HepG2 (cell line): ENCODE measurements around the gene DMRT1. TPM values are rescaled to one million over a fixed set of nuclear protein-coding genes. Genes with fewer than 3 reads are reported as not detected.

Experiments
- ATAC-seq: fragments of 200-7000 bp; cut with Tn5 transposase; 3 replicates; pipeline ENCODE4 v1.9.1; 2020; ENCODE audit warnings: mild to moderate bottlenecking, moderate library complexity
- BruUV-seq: library from RNA; stranded (reverse); fragments of 400-500 nt; replicated peaks from 2 replicates; lab custom pipeline; 2021; lab: Mats Ljungman, UMichigan
- CTCF ChIA-PET: fragments of 300-600 bp; formaldehyde crosslinking; extraction: SDS; loops from one replicate; lab custom pipeline; 2021; ENCODE audit warnings: low total read pairs, inconsistent platforms, low intra/inter-chr PET ratio; lab: Yijun Ruan, JAX
- POLR2A ChIA-PET: fragments of 350-600 bp; sonication (Branson Sonifier 250); formaldehyde crosslinking; loops from one replicate; lab custom pipeline; 2020; ENCODE audit warnings: antibody characterized with exemption, inconsistent platforms; lab: Yijun Ruan, JAX
- DNase-seq: peaks from one replicate; pipeline ENCODE4 v3.0.0-alpha.2; 2015; ENCODE audit warnings: low spot score
- FAIRE-seq: peaks from 3 replicates; lab custom pipeline; 2011; peaks lifted over from hg19 to GRCh38; lab: Jason Lieb, UNC
- H2AFZ ChIP-seq: one replicate; pipeline ENCODE4 v1.6.1; 2011; ENCODE audit warnings: low read length, inconsistent platforms
- H3K27ac ChIP-seq: fragments of 300-600 bp; 3 replicates; pipeline ENCODE4 v1.8.0; 2011; ENCODE audit warnings: mixed run types, mild to moderate bottlenecking, mixed read lengths, low read length, inconsistent platforms; ENCODE audit not compliant: insufficient read depth; ENCODE audit errors: extremely low read length
- H3K27me3 ChIP-seq, 2 experiments: fragments of 200-600 bp in 1 of 2; 2 replicates in 1 of 2; 3 replicates in 1 of 2; pipeline versions ENCODE4 v1.6.0 to v1.8.0; 2011; ENCODE audit warnings: low read length in 2 of 2, mild to moderate bottlenecking in 2 of 2, moderate library complexity in 2 of 2, inconsistent platforms in 1 of 2; ENCODE audit not compliant: insufficient read depth in 2 of 2, control insufficient read depth in 1 of 2
- H3K36me3 ChIP-seq, 2 experiments: fragments of 200-600 bp in 1 of 2; replicated peaks in 1 of 2; 2 replicates in 1 of 2; 3 replicates in 1 of 2; pipeline versions ENCODE4 v1.5.1 to v1.8.0; 2011; ENCODE audit warnings: low read length in 2 of 2, inconsistent platforms in 1 of 2; ENCODE audit not compliant: insufficient read depth in 2 of 2, control insufficient read depth in 1 of 2
- H3K4me1 ChIP-seq: 2 replicates; pipeline ENCODE4 v1.5.1; 2012; ENCODE audit warnings: low read length, inconsistent platforms; ENCODE audit not compliant: insufficient read depth
- H3K4me2 ChIP-seq: 2 replicates; pipeline ENCODE4 v1.6.0; 2011; ENCODE audit warnings: low read depth, low read length, inconsistent platforms
- H3K4me3 ChIP-seq, 3 experiments: fragments of 200-600 bp in 1 of 3; sonication (generic), shearing (Covaris generic) in 1 of 3; replicated peaks in 1 of 3; 2 replicates each; pipeline ENCODE4 v1.5.1; 2011 to 2016; ENCODE audit warnings: low read length in 3 of 3, inconsistent platforms in 2 of 3, low read depth in 2 of 3, mild to moderate bottlenecking in 2 of 3, control low read depth in 1 of 3, mixed read lengths in 1 of 3; ENCODE audit not compliant: insufficient read depth in 1 of 3
- H3K79me2 ChIP-seq: one replicate; pipeline ENCODE4 v1.6.1; 2011; ENCODE audit warnings: low read length, inconsistent platforms; ENCODE audit not compliant: insufficient read depth
- H3K9ac ChIP-seq: 2 replicates; pipeline ENCODE4 v1.6.0; 2011; ENCODE audit warnings: mild to moderate bottlenecking, low read depth, low read length, inconsistent platforms; ENCODE audit not compliant: insufficient read depth
- H3K9me3 ChIP-seq: 2 replicates; pipeline ENCODE4 v1.5.1; 2012; ENCODE audit warnings: mild to moderate bottlenecking, low read length
- H4K20me1 ChIP-seq: 2 replicates; pipeline ENCODE4 v1.6.0; 2011; ENCODE audit warnings: inconsistent platforms, mild to moderate bottlenecking, low read length, moderate library complexity; ENCODE audit not compliant: insufficient read depth
- DMAP1 ChIP-seq: IDR thresholded peaks from 2 replicates; pipeline ENCODE4 v1.6.1; 2016
- E2F5 ChIP-seq: sonication (generic); formaldehyde crosslinking; conservative IDR thresholded peaks from 2 replicates; pipeline ENCODE4 v1.4.0; 2020; ENCODE audit warnings: missing genetic modification reagents
- ESRRA ChIP-seq: sonication (generic); formaldehyde crosslinking; IDR thresholded peaks from 2 replicates; pipeline ENCODE4 v1.5.1; 2020; ENCODE audit warnings: mild to moderate bottlenecking, low read depth, missing genetic modification reagents
- HNF4A ChIP-seq: sonication (generic); formaldehyde crosslinking; IDR thresholded peaks from 2 replicates; pipeline ENCODE4 v1.4.0; 2020; ENCODE audit warnings: missing genetic modification reagents
- IKZF1 ChIP-seq: fragments of 450-650 bp; IDR thresholded peaks from 2 replicates; pipeline ENCODE4 v1.7.1; 2016
- MLLT10 ChIP-seq: sonication (generic); formaldehyde crosslinking; IDR thresholded peaks from 2 replicates; pipeline ENCODE4 v1.4.0; 2020; ENCODE audit warnings: missing genetic modification reagents
- ZFP82 ChIP-seq: sonication (generic); formaldehyde crosslinking; IDR thresholded peaks from 2 replicates; pipeline ENCODE4 v1.5.1; 2020; ENCODE audit warnings: mild to moderate bottlenecking, missing genetic modification reagents, borderline replicate concordance
- ZNF382 ChIP-seq: sonication (generic); formaldehyde crosslinking; IDR thresholded peaks from 2 replicates; pipeline ENCODE4 v1.5.0; 2020; ENCODE audit warnings: missing genetic modification reagents, mild to moderate bottlenecking, borderline replicate concordance
- WGBS: methylation state at CpG from one replicate; pipeline ENCODE4 v1.1.6; 2017; ENCODE audit warnings: low lambda C conversion rate; 5-methylcytosine and 5-hydroxymethylcytosine counted together
- in situ Hi-C: cut with HindIII; loops from 2 replicates; pipeline ENCODE4 v1.10.0; 2017; ENCODE audit warnings: low pct_unique_long_range_greater_than_20kb; ENCODE audit not compliant: extremely low pct_ligation_motif_present
- intact Hi-C: fragments of 100-400 bp; cut with micrococcal nuclease; formaldehyde crosslinking; loops from one replicate; pipeline ENCODE4 v1.10.0; 2022; ENCODE audit not compliant: unreplicated experiment
- polyA plus RNA-seq, 8 experiments: library from polyadenylated mRNA; depleted of rRNA in 3 of 8; stranded (reverse) in 7 of 8; unstranded in 1 of 8; fragments of >200 nt; fragmentation: Illumina TruSeq in 4 of 8; extraction: Trizol in 4 of 8; gene quantifications; 2 replicates each; pipeline versions ENCODE4 v1.2.1 to v1.2.3, GENCODE V29; 2011 to 2016; ENCODE audit warnings: low read depth in 4 of 8, missing spikeins in 1 of 8, mixed read lengths in 1 of 8; ENCODE audit not compliant: insufficient read depth in 1 of 8
- total RNA-seq, 5 experiments: library from RNA; depleted of rRNA; stranded (reverse); fragments of >200 nt; fragmentation: Illumina TruSeq; extraction: Trizol; gene quantifications; 2 replicates each; pipeline ENCODE4 v1.2.3, GENCODE V29; 2016; ENCODE audit warnings: low read depth in 1 of 5
- TF ChIP-seq, protein P1 (sequence below): sonication (generic); formaldehyde crosslinking; IDR thresholded peaks from 2 replicates; pipeline ENCODE4 v1.5.0; 2020; ENCODE audit warnings: mild to moderate bottlenecking, missing genetic modification reagents
- TF ChIP-seq, protein P2 (sequence below): sonication (generic); formaldehyde crosslinking; IDR thresholded peaks from 2 replicates; pipeline ENCODE4 v1.5.0; 2020; ENCODE audit warnings: mild to moderate bottlenecking, missing genetic modification reagents, moderate library complexity
- TF ChIP-seq, protein P3 (sequence below): sonication (generic); formaldehyde crosslinking; IDR thresholded peaks from 2 replicates; pipeline ENCODE4 v1.4.0; 2020; ENCODE audit warnings: missing genetic modification reagents, mild to moderate bottlenecking, borderline replicate concordance
- TF ChIP-seq, protein P4 (sequence below): sonication (generic); formaldehyde crosslinking; IDR thresholded peaks from 2 replicates; pipeline ENCODE4 v1.4.0; 2020; ENCODE audit warnings: missing genetic modification reagents

The DMRT1 gene
- total and polyA plus RNA-seq, 2 of the 13 experiments (the other 11 are each of a cell fraction or from before 2014, with no cell fraction given) = not detected

DNA sequence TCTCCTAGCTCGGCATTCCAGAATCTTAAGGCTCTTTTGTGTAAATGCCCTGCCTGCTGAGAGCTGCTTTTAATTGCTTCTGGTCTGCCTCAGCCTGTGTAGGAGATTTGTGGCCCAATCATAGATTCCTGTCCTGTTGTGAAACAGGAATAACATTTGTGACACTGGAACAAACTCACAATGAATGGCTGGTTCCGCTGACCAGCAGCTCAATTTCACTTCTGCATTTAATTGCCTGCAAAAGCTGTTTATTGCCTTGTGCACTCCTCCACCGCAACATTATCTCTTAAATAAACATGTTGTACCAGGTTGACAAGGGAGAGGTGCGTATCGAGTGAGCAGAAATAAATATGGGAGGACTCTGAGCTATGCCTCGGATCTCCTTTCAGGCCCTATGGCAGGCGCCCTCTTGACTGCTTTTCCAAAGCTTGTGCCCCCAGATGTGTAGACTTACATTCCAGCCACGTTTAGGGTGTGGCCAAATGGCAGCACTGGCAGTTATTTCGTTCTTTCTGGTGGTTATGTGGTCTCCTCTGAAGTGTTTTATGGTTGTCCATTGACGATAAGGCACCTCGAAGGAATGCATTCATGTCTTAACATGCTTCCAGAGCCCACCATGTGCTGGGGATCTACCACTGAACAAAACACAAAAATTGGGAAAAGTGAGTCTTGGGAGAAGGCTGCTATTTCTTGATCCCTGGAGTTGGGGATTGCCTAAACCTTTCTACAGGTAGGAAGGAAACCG, 58.1 kb downstream of the DMRT1 start (continued):
- TF ChIP-seq, protein P1, sequence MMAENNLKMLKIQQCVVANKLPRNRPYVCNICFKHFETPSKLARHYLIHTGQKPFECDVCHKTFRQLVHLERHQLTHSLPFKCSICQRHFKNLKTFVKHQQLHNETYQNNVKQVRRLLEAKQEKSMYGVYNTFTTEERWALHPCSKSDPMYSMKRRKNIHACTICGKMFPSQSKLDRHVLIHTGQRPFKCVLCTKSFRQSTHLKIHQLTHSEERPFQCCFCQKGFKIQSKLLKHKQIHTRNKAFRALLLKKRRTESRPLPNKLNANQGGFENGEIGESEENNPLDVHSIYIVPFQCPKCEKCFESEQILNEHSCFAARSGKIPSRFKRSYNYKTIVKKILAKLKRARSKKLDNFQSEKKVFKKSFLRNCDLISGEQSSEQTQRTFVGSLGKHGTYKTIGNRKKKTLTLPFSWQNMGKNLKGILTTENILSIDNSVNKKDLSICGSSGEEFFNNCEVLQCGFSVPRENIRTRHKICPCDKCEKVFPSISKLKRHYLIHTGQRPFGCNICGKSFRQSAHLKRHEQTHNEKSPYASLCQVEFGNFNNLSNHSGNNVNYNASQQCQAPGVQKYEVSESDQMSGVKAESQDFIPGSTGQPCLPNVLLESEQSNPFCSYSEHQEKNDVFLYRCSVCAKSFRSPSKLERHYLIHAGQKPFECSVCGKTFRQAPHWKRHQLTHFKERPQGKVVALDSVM = no peak

GRCh38 chr9:903886-904285, 62.4 kb downstream of the DMRT1 start:
- Histone ChIP-seq H3K36me3 (no peaks in the 10 kb centered on the region), H3K27ac (no peak overlapping the region), H3K9me3 (no peaks in the 10 kb centered on the region), H3K4me2 (no peak overlapping the region), H4K20me1 (no peaks in the 10 kb centered on the region), H3K4me1 (no peaks in the 10 kb centered on the region), H2AFZ (no peak overlapping the region), H3K79me2 (no peaks in the 10 kb centered on the region), H3K9ac (no peak overlapping the region), H3K4me3 (no peak overlapping the region), H3K27me3 (peaks cover under 1 to 25% of the 10 kb centered on the region in 2 experiments; a peak in 4 of 5 replicates)
- ChIA-PET POLR2A (no interaction called here), CTCF (no interaction called here)
- DNase-seq (no peak), FAIRE-seq (no peak), ATAC-seq (no peak)
- intact Hi-C loops (no loop called here), in situ Hi-C loops (no loop called here)
- 79% methylated on average over 3 of the region's 3 CpGs for WGBS
- BruUV-seq = no TSS peak
- no peak for TF ChIP-seq HNF4A (CRISPR knock-in tag)
- TF ChIP-seq ESRRA = no peak
- TF ChIP-seq, protein P2, sequence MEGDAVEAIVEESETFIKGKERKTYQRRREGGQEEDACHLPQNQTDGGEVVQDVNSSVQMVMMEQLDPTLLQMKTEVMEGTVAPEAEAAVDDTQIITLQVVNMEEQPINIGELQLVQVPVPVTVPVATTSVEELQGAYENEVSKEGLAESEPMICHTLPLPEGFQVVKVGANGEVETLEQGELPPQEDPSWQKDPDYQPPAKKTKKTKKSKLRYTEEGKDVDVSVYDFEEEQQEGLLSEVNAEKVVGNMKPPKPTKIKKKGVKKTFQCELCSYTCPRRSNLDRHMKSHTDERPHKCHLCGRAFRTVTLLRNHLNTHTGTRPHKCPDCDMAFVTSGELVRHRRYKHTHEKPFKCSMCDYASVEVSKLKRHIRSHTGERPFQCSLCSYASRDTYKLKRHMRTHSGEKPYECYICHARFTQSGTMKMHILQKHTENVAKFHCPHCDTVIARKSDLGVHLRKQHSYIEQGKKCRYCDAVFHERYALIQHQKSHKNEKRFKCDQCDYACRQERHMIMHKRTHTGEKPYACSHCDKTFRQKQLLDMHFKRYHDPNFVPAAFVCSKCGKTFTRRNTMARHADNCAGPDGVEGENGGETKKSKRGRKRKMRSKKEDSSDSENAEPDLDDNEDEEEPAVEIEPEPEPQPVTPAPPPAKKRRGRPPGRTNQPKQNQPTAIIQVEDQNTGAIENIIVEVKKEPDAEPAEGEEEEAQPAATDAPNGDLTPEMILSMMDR (CRISPR knock-in tag) = no peak
- TF ChIP-seq IKZF1 = no peak
- no peak for TF ChIP-seq ZFP82 (CRISPR knock-in tag)
- TF ChIP-seq MLLT10 = no peak
- no peak for TF ChIP-seq E2F5
- TF ChIP-seq, protein P3, sequence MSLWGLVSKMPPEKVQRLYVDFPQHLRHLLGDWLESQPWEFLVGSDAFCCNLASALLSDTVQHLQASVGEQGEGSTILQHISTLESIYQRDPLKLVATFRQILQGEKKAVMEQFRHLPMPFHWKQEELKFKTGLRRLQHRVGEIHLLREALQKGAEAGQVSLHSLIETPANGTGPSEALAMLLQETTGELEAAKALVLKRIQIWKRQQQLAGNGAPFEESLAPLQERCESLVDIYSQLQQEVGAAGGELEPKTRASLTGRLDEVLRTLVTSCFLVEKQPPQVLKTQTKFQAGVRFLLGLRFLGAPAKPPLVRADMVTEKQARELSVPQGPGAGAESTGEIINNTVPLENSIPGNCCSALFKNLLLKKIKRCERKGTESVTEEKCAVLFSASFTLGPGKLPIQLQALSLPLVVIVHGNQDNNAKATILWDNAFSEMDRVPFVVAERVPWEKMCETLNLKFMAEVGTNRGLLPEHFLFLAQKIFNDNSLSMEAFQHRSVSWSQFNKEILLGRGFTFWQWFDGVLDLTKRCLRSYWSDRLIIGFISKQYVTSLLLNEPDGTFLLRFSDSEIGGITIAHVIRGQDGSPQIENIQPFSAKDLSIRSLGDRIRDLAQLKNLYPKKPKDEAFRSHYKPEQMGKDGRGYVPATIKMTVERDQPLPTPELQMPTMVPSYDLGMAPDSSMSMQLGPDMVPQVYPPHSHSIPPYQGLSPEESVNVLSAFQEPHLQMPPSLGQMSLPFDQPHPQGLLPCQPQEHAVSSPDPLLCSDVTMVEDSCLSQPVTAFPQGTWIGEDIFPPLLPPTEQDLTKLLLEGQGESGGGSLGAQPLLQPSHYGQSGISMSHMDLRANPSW (CRISPR knock-in tag) = no peak
- TF ChIP-seq DMAP1 (CRISPR knock-in tag) = no peak
- no peak for TF ChIP-seq ZNF382 (CRISPR knock-in tag)
- TF ChIP-seq, protein P4, sequence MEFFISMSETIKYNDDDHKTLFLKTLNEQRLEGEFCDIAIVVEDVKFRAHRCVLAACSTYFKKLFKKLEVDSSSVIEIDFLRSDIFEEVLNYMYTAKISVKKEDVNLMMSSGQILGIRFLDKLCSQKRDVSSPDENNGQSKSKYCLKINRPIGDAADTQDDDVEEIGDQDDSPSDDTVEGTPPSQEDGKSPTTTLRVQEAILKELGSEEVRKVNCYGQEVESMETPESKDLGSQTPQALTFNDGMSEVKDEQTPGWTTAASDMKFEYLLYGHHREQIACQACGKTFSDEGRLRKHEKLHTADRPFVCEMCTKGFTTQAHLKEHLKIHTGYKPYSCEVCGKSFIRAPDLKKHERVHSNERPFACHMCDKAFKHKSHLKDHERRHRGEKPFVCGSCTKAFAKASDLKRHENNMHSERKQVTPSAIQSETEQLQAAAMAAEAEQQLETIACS (CRISPR knock-in tag) = no peak
